ENCODE data around the gene PRKAR1B.

Gene PRKAR1B

DNA sequence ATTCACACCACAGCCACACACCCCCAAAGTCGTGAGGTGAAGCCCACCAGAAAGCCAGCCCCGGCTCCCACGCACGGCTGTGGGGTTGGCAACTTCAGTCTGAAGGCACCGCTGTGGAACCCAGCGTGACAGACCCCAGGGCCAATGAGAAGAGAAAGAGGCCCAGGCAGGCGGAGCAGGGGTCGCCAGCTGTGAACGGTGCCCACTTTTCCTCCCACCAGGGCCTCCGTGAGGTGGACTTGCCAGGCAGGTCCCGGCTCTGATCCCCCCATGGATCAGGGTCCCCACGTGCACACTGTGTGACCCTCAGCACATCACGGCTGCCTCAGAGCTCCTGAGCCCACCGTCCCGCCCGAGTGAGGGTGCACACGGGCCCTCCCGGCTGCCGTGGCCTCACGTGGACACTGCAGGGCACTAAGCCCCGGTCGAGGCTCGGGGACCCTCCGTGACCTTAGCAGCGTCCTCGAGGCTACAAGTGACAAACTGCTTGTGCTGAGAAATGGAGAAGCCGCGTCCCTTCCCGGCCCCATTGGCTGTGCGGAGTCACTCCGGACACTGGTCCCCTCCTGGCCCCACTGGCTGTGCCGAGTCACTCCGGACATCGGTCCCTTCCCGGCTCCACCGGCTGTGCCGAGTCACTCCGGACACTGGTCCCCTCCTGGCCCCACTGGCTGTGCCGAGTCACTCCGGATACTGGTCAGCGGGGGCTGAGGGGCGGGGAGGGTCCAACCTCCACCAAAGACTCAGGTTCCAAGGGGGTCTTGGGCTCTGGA is 135.0 kb downstream of the PRKAR1B start:
- H3K9me3 ChIP-seq (replicated peaks; ENCODE audit: low read length) = no peaks in the 10 kb centered on the region
- no peak overlapping the region for H3K9ac ChIP-seq (ENCODE audit: low read depth, low read length)
- no peak overlapping the region for H3K4me3 ChIP-seq (ENCODE audit: low read length)
- no peaks in the 10 kb centered on the region for H3K27me3 ChIP-seq (ENCODE audit: control insufficient read depth, insufficient read depth, low read length)
- H3K4me2 ChIP-seq (ENCODE audit: low read length) = no peak overlapping the region
- peaks cover 14% of the 10 kb centered on the region for H3K4me1 ChIP-seq (ENCODE audit: control insufficient read depth, insufficient read depth, low read length)
- H3K36me3 ChIP-seq (ENCODE audit: insufficient read depth, low read length) = no peaks in the 10 kb centered on the region

DNA sequence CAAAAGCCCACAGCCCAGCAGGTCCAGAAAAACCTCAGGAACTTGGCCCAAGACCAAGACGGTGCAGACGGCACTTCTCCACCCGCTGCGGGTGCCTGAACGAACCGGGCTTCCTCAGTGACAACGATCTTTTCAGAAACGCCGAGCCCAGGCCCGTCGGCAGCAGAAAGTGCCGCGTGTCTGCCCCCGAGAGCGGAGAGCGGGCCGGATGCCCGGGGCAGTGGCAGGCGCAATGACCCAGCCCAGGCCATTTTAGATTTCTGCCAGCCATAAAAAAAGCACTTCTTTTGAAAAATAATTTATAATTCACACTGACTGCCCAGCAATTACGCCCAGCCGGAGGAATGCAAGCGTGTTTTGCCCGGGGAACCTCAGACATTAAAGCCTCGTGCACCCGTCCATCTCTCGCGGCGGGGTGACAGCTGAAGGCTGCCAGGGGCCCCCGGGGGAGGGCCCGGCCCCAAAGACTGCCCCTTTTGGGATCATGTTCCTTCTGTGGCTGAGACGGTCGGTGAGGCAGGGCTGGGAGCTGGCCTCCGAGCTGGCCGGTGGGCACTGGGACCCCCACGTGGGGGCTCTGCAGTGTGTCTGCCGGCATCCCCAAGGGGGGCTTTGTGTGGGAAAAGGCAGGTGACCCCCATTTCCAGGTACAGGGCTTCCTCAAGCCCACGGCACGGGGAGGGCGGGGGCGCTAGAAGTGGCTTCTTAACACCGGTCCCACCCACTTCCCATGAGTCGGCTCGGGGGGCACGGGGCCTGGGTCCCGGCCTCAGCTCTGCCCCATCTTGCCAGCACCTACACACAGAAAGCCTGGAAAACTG is 136.1 kb downstream of the PRKAR1B start:
- H3K36me3 ChIP-seq (ENCODE audit: insufficient read depth, low read length) = peaks cover 3% of the 10 kb centered on the region
- H3K9me3 ChIP-seq (replicated peaks; ENCODE audit: low read length) = no peaks in the 10 kb centered on the region
- peak overlapping the region; percentile 58 for H3K4me2 ChIP-seq (ENCODE audit: low read length)
- peak overlapping the region; percentile 39 for H3K4me3 ChIP-seq (ENCODE audit: low read length)
- H3K27me3 ChIP-seq (ENCODE audit: control insufficient read depth, insufficient read depth, low read length) = no peaks in the 10 kb centered on the region
- H3K4me1 ChIP-seq (ENCODE audit: control insufficient read depth, insufficient read depth, low read length) = peaks cover 14% of the 10 kb centered on the region
- H3K9ac ChIP-seq (ENCODE audit: low read depth, low read length) = peak overlapping the region; percentile 56

DNA sequence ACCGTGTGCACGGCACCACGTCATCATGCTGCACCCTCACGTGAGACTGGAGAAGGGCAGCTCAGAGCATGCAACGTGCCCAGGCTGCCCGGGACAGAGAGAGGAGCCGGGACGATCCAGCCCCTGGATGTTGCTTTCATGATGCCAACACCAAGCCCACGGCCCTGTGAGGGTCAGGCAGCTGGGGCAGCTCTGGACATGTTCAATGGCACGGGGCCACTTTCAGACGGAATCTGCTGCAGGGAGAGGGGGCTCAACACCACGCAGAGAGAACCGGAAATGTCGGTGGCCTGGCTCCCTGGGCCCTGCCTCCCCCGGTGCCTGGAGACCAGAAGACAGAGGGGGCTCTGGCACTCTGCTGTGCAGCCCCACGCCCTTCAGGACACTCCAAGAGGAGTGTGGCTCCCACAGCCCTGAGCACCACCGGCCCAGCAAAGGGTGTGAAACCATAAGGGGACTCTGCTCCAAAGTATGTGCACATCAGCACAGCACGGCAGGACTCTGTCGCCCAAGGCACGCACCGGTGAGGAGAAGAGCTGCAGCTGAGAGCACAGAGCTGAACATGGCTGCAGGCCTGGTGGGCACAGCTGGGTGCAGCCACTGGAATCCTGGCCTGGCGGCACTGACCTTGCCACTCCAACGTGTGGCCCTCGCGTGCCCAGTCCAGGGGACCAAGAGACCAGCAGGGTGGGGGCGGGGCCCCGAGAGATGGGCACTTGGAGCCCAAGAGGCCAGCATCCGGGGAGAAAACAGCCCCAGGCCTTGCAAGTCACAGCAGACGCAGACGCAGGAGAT is 137.1 kb downstream of the PRKAR1B start:
- H3K9ac ChIP-seq (ENCODE audit: low read depth, low read length) = no peak overlapping the region
- no peak overlapping the region for H3K4me3 ChIP-seq (ENCODE audit: low read length)
- H3K27me3 ChIP-seq (ENCODE audit: control insufficient read depth, insufficient read depth, low read length) = no peaks in the 10 kb centered on the region

DNA sequence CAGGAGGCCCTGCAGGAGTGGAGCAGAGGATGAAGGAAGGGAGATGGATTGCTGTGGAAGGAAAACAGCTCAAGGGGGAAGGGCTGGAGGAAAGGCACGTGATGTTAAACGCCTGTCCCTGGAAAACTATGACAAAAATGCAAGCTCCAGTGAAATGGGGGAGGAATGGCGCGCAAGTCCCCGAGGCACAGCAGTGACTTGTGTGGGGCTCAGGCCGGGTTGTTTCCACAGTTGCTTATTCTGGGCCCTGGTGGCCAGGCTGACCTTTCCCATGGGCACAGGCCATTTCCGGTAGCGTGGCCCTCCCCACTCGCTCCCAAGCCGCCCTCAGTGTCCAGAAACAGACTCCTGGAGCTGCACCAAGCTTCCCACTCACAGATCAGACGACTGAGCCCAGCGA is 139.3 kb downstream of the PRKAR1B start:
- H3K4me1 ChIP-seq (ENCODE audit: control insufficient read depth, insufficient read depth, low read length) = peaks cover 14% of the 10 kb centered on the region

More for the DNA sequence above, 137.1 kb downstream of the PRKAR1B start:
- H3K36me3 ChIP-seq (ENCODE audit: insufficient read depth, low read length) = peaks cover 3% of the 10 kb centered on the region
- H3K4me1 ChIP-seq (ENCODE audit: control insufficient read depth, insufficient read depth, low read length) = peaks cover 14% of the 10 kb centered on the region
- no peak overlapping the region for H3K4me2 ChIP-seq (ENCODE audit: low read length)
- no peaks in the 10 kb centered on the region for H3K9me3 ChIP-seq (replicated peaks; ENCODE audit: low read length)

DNA sequence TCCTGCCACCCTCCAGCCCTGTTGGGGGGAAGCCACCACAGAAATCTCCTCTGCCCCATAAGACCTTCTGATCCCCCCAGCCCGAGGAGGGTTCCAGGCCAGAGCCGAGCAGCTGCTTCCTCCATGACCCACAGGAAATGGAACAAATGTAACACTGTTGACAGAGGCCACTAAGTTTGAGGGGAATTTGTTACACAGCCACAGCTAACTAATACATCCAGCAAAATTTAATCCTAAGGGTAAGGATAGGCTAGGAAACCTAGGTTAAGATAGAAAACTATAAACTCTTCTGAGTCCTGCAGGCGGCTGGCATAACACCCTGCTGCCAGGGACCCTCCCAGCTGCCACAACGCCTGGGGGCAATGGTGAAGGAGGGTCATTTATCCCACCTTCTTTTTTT is 140.6 kb downstream of the PRKAR1B start:
- Histone ChIP-seq H3K4me2 (ENCODE audit: low read length) (no peak overlapping the region), H3K9me3 (replicated peaks; ENCODE audit: low read length) (no peaks in the 10 kb centered on the region), H3K36me3 (ENCODE audit: insufficient read depth, low read length) (peaks cover 5% of the 10 kb centered on the region), H3K9ac (ENCODE audit: low read depth, low read length) (no peak overlapping the region), H3K27me3 (ENCODE audit: control insufficient read depth, insufficient read depth, low read length) (no peaks in the 10 kb centered on the region), H3K4me3 (ENCODE audit: low read length) (no peak overlapping the region), H3K4me1 (ENCODE audit: control insufficient read depth, insufficient read depth, low read length) (peaks cover 14% of the 10 kb centered on the region)

More for the DNA sequence above, 139.3 kb downstream of the PRKAR1B start:
- no peak overlapping the region for H3K4me3 ChIP-seq (ENCODE audit: low read length)
- no peak overlapping the region for H3K4me2 ChIP-seq (ENCODE audit: low read length)
- H3K9ac ChIP-seq (ENCODE audit: low read depth, low read length) = no peak overlapping the region
- H3K9me3 ChIP-seq (replicated peaks; ENCODE audit: low read length) = no peaks in the 10 kb centered on the region
- H3K36me3 ChIP-seq (ENCODE audit: insufficient read depth, low read length) = peaks cover 3% of the 10 kb centered on the region
- H3K27me3 ChIP-seq (ENCODE audit: control insufficient read depth, insufficient read depth, low read length) = no peaks in the 10 kb centered on the region

DNA sequence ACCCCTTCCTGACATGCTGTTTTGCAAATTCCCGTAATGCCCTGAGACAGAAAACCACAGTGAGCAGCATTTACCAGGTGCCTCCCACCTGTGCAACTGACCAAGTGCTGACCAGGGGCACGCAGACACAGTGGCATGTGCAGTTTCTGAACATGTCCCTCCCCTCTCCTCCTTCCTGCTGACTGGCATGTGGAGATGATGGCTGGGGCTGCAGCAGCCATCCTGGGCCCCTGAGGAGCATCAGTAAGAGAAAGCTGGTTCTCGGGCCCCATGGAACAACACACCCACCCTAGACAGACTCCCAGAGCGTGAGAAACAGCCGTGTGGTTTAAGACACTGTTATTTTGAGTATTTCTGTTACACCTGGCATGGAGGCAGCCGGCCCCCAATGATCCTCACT is 141.2 kb downstream of the PRKAR1B start:
- Histone ChIP-seq H3K9ac (ENCODE audit: low read depth, low read length) (no peak overlapping the region), H3K27me3 (ENCODE audit: control insufficient read depth, insufficient read depth, low read length) (no peaks in the 10 kb centered on the region), H3K4me2 (ENCODE audit: low read length) (no peak overlapping the region), H3K36me3 (ENCODE audit: insufficient read depth, low read length) (peaks cover 5% of the 10 kb centered on the region), H3K4me3 (ENCODE audit: low read length) (no peak overlapping the region), H3K9me3 (replicated peaks; ENCODE audit: low read length) (no peaks in the 10 kb centered on the region), H3K4me1 (ENCODE audit: control insufficient read depth, insufficient read depth, low read length) (peaks cover 8% of the 10 kb centered on the region)

DNA sequence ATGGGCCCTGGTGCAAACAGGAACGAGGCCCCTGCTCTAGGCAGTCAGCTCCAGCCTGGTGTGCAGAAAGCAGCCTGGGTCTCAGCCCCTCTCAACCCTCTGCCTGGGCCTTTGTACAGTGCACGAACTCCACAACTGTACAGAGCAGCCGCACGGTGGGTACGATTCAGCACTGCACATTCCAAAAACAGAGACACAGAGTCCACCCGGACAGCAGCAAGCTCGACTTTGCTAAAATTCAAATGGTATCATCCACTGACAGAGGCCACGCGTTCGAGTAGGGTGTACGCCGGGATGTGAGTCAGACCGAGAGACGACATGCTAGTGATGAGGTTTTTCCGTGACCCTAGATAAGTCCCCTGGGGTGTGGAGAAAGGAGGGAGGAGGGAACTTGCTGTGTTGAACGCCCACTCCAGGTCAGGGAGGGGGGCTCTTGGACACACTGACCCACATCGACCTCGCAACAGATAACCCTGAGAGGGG is 141.8 kb downstream of the PRKAR1B start:
- Histone ChIP-seq H3K4me2 (ENCODE audit: low read length) (no peak overlapping the region), H3K9ac (ENCODE audit: low read depth, low read length) (no peak overlapping the region), H3K4me3 (ENCODE audit: low read length) (no peak overlapping the region), H3K36me3 (ENCODE audit: insufficient read depth, low read length) (peaks cover 5% of the 10 kb centered on the region), H3K27me3 (ENCODE audit: control insufficient read depth, insufficient read depth, low read length) (no peaks in the 10 kb centered on the region), H3K9me3 (replicated peaks; ENCODE audit: low read length) (no peaks in the 10 kb centered on the region), H3K4me1 (ENCODE audit: control insufficient read depth, insufficient read depth, low read length) (peaks cover 3% of the 10 kb centered on the region)

DNA sequence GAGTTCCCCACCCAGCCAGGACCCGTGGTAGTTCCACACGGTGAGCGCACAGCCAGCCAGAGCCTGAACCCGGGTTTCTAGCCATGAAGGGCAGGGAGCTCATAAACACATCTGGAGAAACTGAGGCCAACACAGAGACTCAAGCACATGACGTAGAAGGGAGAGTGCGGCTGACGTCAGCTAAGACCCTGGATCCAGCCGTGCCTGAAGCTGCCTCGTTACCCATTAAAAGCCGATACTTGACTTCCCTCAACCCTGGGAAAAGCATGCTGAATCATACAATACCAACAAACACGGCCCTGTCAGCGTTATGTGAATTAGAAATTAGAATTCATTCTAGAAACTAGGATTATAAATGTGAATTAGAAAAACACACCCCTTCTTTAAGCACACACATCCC is 142.3 kb downstream of the PRKAR1B start:
- H3K4me1 ChIP-seq (ENCODE audit: control insufficient read depth, insufficient read depth, low read length) = peaks cover 3% of the 10 kb centered on the region
- no peaks in the 10 kb centered on the region for H3K9me3 ChIP-seq (replicated peaks; ENCODE audit: low read length)
- H3K9ac ChIP-seq (ENCODE audit: low read depth, low read length) = no peak overlapping the region
- peaks cover 5% of the 10 kb centered on the region for H3K36me3 ChIP-seq (ENCODE audit: insufficient read depth, low read length)
- H3K27me3 ChIP-seq (ENCODE audit: control insufficient read depth, insufficient read depth, low read length) = no peaks in the 10 kb centered on the region
- H3K4me3 ChIP-seq (ENCODE audit: low read length) = no peak overlapping the region
- no peak overlapping the region for H3K4me2 ChIP-seq (ENCODE audit: low read length)

DNA sequence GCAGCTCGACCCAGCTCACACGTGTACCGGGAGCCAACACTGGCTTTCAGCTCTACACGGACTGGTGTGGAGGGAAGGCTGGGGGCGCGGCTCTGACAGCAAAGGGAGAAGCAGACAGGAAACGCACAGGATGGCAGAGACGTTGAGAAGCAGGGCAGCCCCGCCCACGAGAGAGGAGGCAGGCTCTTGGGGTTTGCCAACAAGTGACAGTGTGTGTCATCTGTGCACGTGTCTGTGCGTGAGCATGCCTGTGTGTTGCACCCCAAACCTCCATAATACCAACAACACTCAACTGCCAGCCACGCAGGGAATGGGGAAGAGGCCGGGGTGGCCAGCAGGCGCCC is 143.0 kb downstream of the PRKAR1B start:
- Histone ChIP-seq H3K9me3 (replicated peaks; ENCODE audit: low read length) (no peaks in the 10 kb centered on the region), H3K4me2 (ENCODE audit: low read length) (no peak overlapping the region), H3K4me1 (ENCODE audit: control insufficient read depth, insufficient read depth, low read length) (peaks cover 3% of the 10 kb centered on the region), H3K36me3 (ENCODE audit: insufficient read depth, low read length) (peaks cover 5% of the 10 kb centered on the region), H3K9ac (ENCODE audit: low read depth, low read length) (no peak overlapping the region), H3K4me3 (ENCODE audit: low read length) (no peak overlapping the region), H3K27me3 (ENCODE audit: control insufficient read depth, insufficient read depth, low read length) (no peaks in the 10 kb centered on the region)

DNA sequence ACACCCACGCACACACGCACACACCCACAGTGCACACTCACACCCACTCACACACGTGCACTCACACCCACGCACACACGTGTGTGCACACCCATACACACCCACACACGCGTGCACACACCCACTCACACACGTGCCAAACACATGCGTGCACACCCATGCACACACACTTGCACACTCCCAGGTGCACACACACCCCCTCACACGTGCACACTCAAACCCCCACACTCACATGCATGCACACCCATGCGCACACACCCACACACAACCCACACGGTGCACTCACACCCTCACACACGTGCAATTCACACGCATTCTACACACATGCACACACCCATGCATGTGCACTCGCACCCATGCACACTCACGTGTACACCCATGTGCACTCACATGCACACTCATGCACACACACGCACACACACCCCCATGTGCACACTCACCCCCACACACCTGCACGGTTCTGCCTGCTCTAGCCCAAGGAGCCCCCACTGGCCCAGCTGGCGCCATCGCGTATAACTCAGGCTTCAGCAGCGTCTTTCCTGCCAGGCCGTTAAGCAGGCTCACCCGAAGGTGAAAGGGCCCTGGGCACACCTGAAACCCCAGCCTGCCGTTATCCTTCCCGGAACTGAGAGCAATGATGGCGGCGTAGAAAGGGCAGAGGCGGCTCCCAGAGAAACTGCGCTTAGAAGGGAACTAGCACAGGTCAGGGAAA is 143.5 kb downstream of the PRKAR1B start:
- Histone ChIP-seq H3K4me2 (ENCODE audit: low read length) (no peak overlapping the region), H3K9me3 (replicated peaks; ENCODE audit: low read length) (no peaks in the 10 kb centered on the region), H3K4me1 (ENCODE audit: control insufficient read depth, insufficient read depth, low read length) (peaks cover 3% of the 10 kb centered on the region), H3K4me3 (ENCODE audit: low read length) (no peak overlapping the region), H3K9ac (ENCODE audit: low read depth, low read length) (no peak overlapping the region), H3K36me3 (ENCODE audit: insufficient read depth, low read length) (peaks cover 5% of the 10 kb centered on the region), H3K27me3 (ENCODE audit: control insufficient read depth, insufficient read depth, low read length) (no peaks in the 10 kb centered on the region)

DNA sequence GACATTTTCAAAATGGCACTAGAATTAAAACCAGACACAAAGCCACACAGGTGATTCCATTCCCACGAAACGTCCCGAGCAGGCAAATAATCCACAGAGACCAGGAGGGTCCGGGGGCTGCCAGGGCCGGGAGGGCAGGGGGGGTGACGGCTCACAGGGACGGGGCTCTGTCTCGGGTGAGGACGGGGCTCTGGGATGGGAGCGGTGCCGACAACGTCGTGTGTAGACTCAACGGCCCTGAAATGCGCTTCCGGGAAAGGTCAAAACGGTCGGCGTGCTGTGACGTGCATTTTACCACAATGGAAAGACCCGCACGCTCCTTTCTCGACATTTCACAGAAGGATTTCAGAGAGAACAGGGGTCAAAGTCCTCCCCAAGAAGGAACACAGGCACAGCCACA is 144.2 kb downstream of the PRKAR1B start:
- H3K36me3 ChIP-seq (ENCODE audit: insufficient read depth, low read length) = peaks cover 5% of the 10 kb centered on the region
- H3K4me2 ChIP-seq (ENCODE audit: low read length) = no peak overlapping the region
- H3K27me3 ChIP-seq (ENCODE audit: control insufficient read depth, insufficient read depth, low read length) = no peaks in the 10 kb centered on the region
- no peaks in the 10 kb centered on the region for H3K9me3 ChIP-seq (replicated peaks; ENCODE audit: low read length)
- H3K4me3 ChIP-seq (ENCODE audit: low read length) = no peak overlapping the region
- peaks cover 6% of the 10 kb centered on the region for H3K4me1 ChIP-seq (ENCODE audit: control insufficient read depth, insufficient read depth, low read length)
- H3K9ac ChIP-seq (ENCODE audit: low read depth, low read length) = no peak overlapping the region
